H1 (cell line): ENCODE results near the gene ACTN3. TPM values are rescaled to one million over a fixed set of nuclear protein-coding genes. Genes with fewer than 3 reads are reported as not detected.

ENCODE experiments used
- GTF2F1 ChIP-seq: IDR thresholded peaks from 2 replicates; pipeline ENCODE4 v1.6.1; 2012; ENCODE audit warnings: low read depth, low read length, improper control_type of control experiment, borderline replicate concordance
- HDAC2 ChIP-seq, 2 experiments: fragments of 300-600 bp in 1 of 2; sonication (generic) in 1 of 2; IDR thresholded peaks; 2 replicates each; pipeline ENCODE4 v1.6.1; 2011 to 2012; ENCODE audit warnings: low read depth in 2 of 2, low read length in 2 of 2, mild to moderate bottlenecking in 2 of 2, moderate library complexity in 2 of 2, borderline replicate concordance in 1 of 2, inconsistent platforms in 1 of 2
- SUZ12 ChIP-seq: fragments of 200-600 bp; sonication (generic); IDR thresholded peaks from 2 replicates; pipeline ENCODE4 v1.6.1; 2012; ENCODE audit warnings: mild to moderate bottlenecking, inconsistent platforms, low read length, moderate library complexity, mixed read lengths
- ZNF274 ChIP-seq: IDR thresholded peaks from 2 replicates; pipeline ENCODE4 v1.7.0; 2012; ENCODE audit warnings: low read length, borderline replicate concordance; ENCODE audit errors: extremely low read depth
- polyA plus RNA-seq, 7 experiments: library from polyadenylated mRNA; depleted of rRNA in 3 of 7; stranded (reverse) in 5 of 7; unstranded in 2 of 7; fragments of >200 nt in 5 of 7; fragments of 200-250 nt in 2 of 7; gene quantifications; 1 replicate in 5 of 7; 2 replicates in 1 of 7; 4 replicates in 1 of 7; pipeline versions ENCODE4 v1.2.1 to v1.2.3, GENCODE V29; 2011 to 2013; ENCODE audit warnings: missing spikeins in 2 of 7, mixed read lengths in 2 of 7
- total RNA-seq: library from RNA; stranded (reverse); fragmentation: NEBNext Ultra II Directional; extraction: Animal tissue kit (Norgen Biotek cat#: 25700); gene quantifications from 2 replicates; pipeline ENCODE4 v1.2.1, GENCODE V29; 2021

The ACTN3 gene
- total and polyA plus RNA-seq, 2 of the 8 experiments (the other 6 are each of a cell fraction or from before 2014, with no cell fraction given): 30.8 to 36.7 TPM

GRCh38 chr11:66562907-66563583 lies 16.3 kb downstream of the ACTN3 start (continued):
- TF ChIP-seq HDAC2 (IDR thresholded peaks at IDR 0.05; ENCODE audit: borderline replicate concordance in 1 of 2, low read depth in 2 of 2, low read length in 2 of 2) (no peak), ZNF274 (no peak), SUZ12 (no peak), GTF2F1 (no peak)
